Stomach (tissue), 4 donors: Measurements from ENCODE around the gene WFDC1.

Source experiments
- CTCF ChIP-seq, 7 experiments: fragments of 450-650 bp in 4 of 7; fragments of 200-600 bp in 3 of 7; sonication (generic) in 3 of 7; IDR thresholded peaks; one replicate each; pipeline ENCODE4 v1.5.1; 2016 to 2019; ENCODE audit warnings: antibody characterized with exemption in 7 of 7, control low read depth in 2 of 7, mild to moderate bottlenecking in 1 of 7
- EP300 ChIP-seq: sonication (generic); formaldehyde crosslinking; IDR thresholded peaks from one replicate; pipeline ENCODE4 v1.6.1; 2017; ENCODE audit warnings: antibody characterized with exemption
- POLR2AphosphoS5 ChIP-seq, 3 donors: sonication (generic); formaldehyde crosslinking; IDR thresholded peaks; one replicate each; pipeline ENCODE4 v1.6.1; 2016; ENCODE audit warnings: antibody characterized with exemption in 3 of 3

- no peak for TF ChIP-seq CTCF (IDR thresholded peaks at IDR 0.05)
- no peak for TF ChIP-seq EP300
- TF ChIP-seq POLR2AphosphoS5 (IDR thresholded peaks at IDR 0.05), result no peak
These were observed 64.6 kb downstream of the WFDC1 start for GRCh38 chr16:84359326-84359725.
